ENCODE results near the gene LRRC8D. TPM values are rescaled to one million over a fixed set of nuclear protein-coding genes. Genes with fewer than 3 reads are reported as not detected.

Gene LRRC8D
- total RNA-seq, 1 experiment from 2014 or later, result 37.2 TPM

DNA sequence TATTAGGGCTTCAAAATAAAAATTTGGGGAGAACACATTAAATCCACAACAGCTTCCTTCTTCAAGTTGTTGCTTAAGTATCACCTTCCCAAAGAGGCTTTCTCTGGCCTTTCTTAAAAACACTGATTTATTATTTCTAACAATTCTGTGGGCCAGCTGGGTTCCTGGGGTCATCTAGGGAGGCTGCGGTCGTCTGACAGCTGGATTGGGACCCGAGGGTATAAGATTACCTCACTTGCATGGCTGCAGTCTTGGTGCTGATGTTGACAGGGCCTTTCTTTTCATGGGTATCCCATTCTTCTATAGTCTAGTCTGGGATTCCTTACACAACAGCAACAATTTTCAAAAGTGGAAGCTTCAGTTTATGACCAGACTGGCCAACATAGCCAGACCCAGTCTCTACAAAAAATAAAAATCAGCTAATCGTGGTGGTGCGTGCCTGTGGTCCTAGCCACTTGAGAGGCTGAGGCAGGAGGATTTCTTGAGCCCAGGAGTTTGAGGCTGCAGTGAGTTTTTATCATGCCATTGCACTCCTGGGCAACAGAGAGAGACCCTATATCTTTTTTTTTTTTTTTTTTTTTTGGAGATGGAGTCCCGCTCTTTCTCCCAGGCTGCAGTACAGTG, 128.0 kb downstream of the LRRC8D start:
- no peaks in the 10 kb centered on the region for H3K23me2 ChIP-seq (ENCODE audit: insufficient read length, low read depth, low read length, poor library complexity, severe bottlenecking)

More for the DNA sequence above, 128.0 kb downstream of the LRRC8D start:
- Histone ChIP-seq H4K5ac (ENCODE audit: insufficient read length, low read depth, low read length) (no peak overlapping the region), H3K27me3 (ENCODE audit: insufficient read depth, low read length) (no peaks in the 10 kb centered on the region), H3K79me1 (ENCODE audit: insufficient read depth, low read depth, low read length, poor library complexity, severe bottlenecking) (no peaks in the 10 kb centered on the region), H2BK5ac (ENCODE audit: insufficient read length, low read length) (no peak overlapping the region), H4K20me1 (ENCODE audit: control insufficient read depth, insufficient read depth, insufficient read length) (no peaks in the 10 kb centered on the region), H3K4ac (ENCODE audit: low read depth, low read length) (no peak overlapping the region), H3K56ac (ENCODE audit: insufficient read length, low read depth, low read length) (no peak overlapping the region), H2BK120ac (ENCODE audit: low read depth, low read length, poor library complexity, severe bottlenecking) (no peak overlapping the region), H3K14ac (ENCODE audit: insufficient read depth, low read length) (no peak overlapping the region), H4K8ac (replicated peaks; ENCODE audit: insufficient read length, low read depth, low read length) (no peak overlapping the region), H2AFZ (ENCODE audit: low read length) (no peak overlapping the region), H3K79me2 (ENCODE audit: insufficient read depth, low read length) (no peaks in the 10 kb centered on the region), H4K91ac (ENCODE audit: insufficient read length, low read depth, low read length) (no peak overlapping the region), H3K18ac (ENCODE audit: insufficient read length, low read depth, low read length) (no peak overlapping the region), H3K23ac (ENCODE audit: insufficient read length, low read depth, low read length) (no peak overlapping the region), H2BK20ac (ENCODE audit: low read depth, low read length, poor library complexity, severe bottlenecking) (no peak overlapping the region), H3T11ph (ENCODE audit: low read length) (no peak overlapping the region), H3K4me2 (ENCODE audit: insufficient read depth, insufficient read length, low read length) (no peak overlapping the region), H3K9ac (ENCODE audit: extremely low read depth, insufficient read length, low read length) (no peak overlapping the region), H3K9me3 (ENCODE audit: control insufficient read depth, low read depth, low read length) (no peaks in the 10 kb centered on the region), H2AK5ac (ENCODE audit: insufficient read length, low read length) (no peak overlapping the region), H2BK15ac (ENCODE audit: low read depth, low read length) (no peak overlapping the region), H3K4me1 (ENCODE audit: insufficient read depth, low read length) (peaks cover 5% of the 10 kb centered on the region), H3K27ac (ENCODE audit: insufficient read length, low read depth, low read length) (no peak overlapping the region), H2BK12ac (ENCODE audit: insufficient read length, low read depth, low read length) (no peak overlapping the region)
- Mint-ChIP-seq H3K4me1 (peaks cover 41 to 44% of the 10 kb centered on the region in 2 experiments), H3K27ac (no peak overlapping the region), H3K36me3 (ENCODE audit: insufficient read depth in 1 of 3, low read depth in 3 of 3) (no peaks in the 10 kb centered on the region; a peak in 1 of 7 replicates), H3K4me3 (no peak overlapping the region), H3K27me3 (ENCODE audit: low read depth) (peaks cover 2% of the 10 kb centered on the region; the same call in 1 of the 2 replicates), H3K9me3 (no peaks in the 10 kb centered on the region; a peak in 1 of 5 replicates)
- no peak for DNase-seq
- no CpG with 5 or more reads among the region's 6 CpGs for WGBS (ENCODE audit: extremely low coverage, insufficient read length, low lambda C conversion rate)
- TF ChIP-seq, protein P1, sequence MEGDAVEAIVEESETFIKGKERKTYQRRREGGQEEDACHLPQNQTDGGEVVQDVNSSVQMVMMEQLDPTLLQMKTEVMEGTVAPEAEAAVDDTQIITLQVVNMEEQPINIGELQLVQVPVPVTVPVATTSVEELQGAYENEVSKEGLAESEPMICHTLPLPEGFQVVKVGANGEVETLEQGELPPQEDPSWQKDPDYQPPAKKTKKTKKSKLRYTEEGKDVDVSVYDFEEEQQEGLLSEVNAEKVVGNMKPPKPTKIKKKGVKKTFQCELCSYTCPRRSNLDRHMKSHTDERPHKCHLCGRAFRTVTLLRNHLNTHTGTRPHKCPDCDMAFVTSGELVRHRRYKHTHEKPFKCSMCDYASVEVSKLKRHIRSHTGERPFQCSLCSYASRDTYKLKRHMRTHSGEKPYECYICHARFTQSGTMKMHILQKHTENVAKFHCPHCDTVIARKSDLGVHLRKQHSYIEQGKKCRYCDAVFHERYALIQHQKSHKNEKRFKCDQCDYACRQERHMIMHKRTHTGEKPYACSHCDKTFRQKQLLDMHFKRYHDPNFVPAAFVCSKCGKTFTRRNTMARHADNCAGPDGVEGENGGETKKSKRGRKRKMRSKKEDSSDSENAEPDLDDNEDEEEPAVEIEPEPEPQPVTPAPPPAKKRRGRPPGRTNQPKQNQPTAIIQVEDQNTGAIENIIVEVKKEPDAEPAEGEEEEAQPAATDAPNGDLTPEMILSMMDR (conservative IDR thresholded peaks at IDR 0.05), result no peak

Measured in H9 (cell line).